ENCODE results near the gene SLC25A19. TPM values are rescaled to one million over a fixed set of nuclear protein-coding genes. Genes with fewer than 3 reads are reported as not detected.
"Not testable (repeated sequence)": the region's sequence is repeated elsewhere in the genome, so short reads cannot be mapped to it uniquely, and the experiment has no call there.

The SLC25A19 gene
- total RNA-seq, 2 donors from 2014 or later, result 8.8 to 10.2 TPM

- H3K9me3 ChIP-seq, result no peaks in the 10 kb centered on the region
- DNase-seq (ENCODE audit: low spot score), result no peak
- H3K4me1 ChIP-seq, result peaks cover 0 to 29% of the 10 kb centered on the region in 2 donors
- TF ChIP-seq, protein P1, sequence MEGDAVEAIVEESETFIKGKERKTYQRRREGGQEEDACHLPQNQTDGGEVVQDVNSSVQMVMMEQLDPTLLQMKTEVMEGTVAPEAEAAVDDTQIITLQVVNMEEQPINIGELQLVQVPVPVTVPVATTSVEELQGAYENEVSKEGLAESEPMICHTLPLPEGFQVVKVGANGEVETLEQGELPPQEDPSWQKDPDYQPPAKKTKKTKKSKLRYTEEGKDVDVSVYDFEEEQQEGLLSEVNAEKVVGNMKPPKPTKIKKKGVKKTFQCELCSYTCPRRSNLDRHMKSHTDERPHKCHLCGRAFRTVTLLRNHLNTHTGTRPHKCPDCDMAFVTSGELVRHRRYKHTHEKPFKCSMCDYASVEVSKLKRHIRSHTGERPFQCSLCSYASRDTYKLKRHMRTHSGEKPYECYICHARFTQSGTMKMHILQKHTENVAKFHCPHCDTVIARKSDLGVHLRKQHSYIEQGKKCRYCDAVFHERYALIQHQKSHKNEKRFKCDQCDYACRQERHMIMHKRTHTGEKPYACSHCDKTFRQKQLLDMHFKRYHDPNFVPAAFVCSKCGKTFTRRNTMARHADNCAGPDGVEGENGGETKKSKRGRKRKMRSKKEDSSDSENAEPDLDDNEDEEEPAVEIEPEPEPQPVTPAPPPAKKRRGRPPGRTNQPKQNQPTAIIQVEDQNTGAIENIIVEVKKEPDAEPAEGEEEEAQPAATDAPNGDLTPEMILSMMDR (IDR thresholded peaks at IDR 0.05), result no peak
- H3K4me3 ChIP-seq, result no peak overlapping the region
- no peaks in the 10 kb centered on the region for H3K27me3 ChIP-seq
- peaks cover 45% of the 10 kb centered on the region for H3K36me3 ChIP-seq
- H3K27ac ChIP-seq, result no peak overlapping the region
Measured at GRCh38 chr17:75263055-75263454, 26.2 kb downstream of the SLC25A19 start.

DNA sequence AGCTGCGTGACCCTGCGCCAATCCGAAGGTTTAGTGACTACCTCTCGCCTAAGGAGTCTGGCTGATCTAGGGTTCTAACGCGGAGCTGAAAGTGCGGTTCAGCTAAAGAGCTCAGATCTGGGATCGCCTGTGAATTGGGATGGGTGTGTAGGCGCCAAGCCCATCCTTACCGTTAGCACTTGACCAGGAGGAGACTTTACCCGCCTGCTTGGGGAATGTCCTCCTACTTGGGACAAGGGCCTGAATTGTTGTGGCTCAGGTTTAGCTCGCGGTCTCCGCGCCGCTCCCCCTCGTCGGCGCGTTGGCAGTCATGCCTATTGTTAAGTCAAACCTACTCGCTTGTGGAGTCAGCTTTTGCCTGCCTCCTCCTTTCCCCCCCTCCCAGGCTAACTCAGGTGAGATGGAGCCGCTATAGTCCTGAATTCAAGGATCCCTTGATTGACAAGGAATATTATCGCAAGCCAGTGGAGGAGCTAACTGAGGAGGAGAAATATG, 27.1 kb downstream of the SLC25A19 start:
- H3K9me3 ChIP-seq, result no peaks in the 10 kb centered on the region
- peak overlapping the region; percentile 84 to 94 for H3K27ac ChIP-seq
- peaks cover 42% of the 10 kb centered on the region for H3K36me3 ChIP-seq
- TF ChIP-seq, protein P1 (IDR thresholded peaks at IDR 0.05), result no peak
- no peaks in the 10 kb centered on the region for H3K27me3 ChIP-seq
- peak overlapping the region; percentile 91 to 93 for H3K4me3 ChIP-seq
- H3K4me1 ChIP-seq, result peaks cover 0 to 29% of the 10 kb centered on the region in 2 donors
- DNase-seq (ENCODE audit: low spot score), result no peak

DNA sequence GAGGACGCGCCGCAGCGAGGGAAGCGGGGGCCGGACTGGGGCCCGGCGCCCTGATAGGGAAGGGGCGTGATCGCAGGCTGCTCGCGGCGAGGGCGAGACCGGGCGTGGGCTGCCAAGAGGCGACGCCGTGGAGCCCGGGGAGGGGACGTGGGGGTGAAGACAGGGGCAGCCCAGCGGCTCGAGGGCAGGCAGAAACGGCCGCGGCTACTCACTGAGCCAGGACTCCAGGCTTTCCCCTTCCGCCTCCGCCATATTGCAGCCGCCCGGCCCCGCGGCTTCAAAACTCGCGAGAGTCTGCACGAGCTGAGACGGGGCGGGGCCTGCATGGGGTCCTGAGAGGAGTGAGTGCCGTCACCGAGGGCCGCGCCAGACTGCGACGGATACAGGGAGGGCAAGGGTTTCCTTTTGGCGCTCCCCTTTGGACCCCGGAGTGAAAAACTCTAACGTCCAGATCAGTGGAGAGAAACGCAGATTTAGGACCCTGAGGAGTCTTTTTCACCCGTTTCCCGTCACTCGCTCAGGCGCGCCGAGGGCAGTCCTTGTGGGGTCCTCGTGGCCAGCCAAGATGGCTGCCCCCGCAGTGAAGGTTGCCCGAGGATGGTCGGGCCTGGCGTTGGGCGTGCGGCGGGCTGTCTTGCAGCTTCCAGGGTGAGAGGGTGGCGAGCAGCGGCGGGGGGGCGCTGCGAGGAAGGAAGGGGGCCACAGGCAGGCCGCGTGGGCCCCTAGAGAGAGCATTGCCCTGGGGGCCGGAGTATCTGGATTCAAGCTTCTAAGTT, 27.7 kb downstream of the SLC25A19 start, which contains the start of the genes GGA3 and MRPS7:
Gene GGA3 (minus strand): TSS at position 271 of the 776 bp plus-strand sequence. CDS start 19 bp downstream, at position 252.
Gene MRPS7 (plus strand): TSS at position 544 of the 776 bp plus-strand sequence. CDS start 22 bp downstream, at position 566.
- TF ChIP-seq, protein P1 (IDR thresholded peaks at IDR 0.05), result peak in 1 of 2 donors; percentile 3
- Histone ChIP-seq H3K27me3 (no peaks in the 10 kb centered on the region), H3K36me3 (peaks cover 35% of the 10 kb centered on the region)

GRCh38 chr17:75260641-75261335, 28.4 kb downstream of the SLC25A19 start:
- no peaks in the 10 kb centered on the region for H3K9me3 ChIP-seq
- H3K27ac ChIP-seq, result peak overlapping the region; percentile 84 to 94
- peaks cover 0 to 29% of the 10 kb centered on the region in 2 donors for H3K4me1 ChIP-seq
- no peak for DNase-seq (ENCODE audit: low spot score)
- H3K27me3 ChIP-seq, result no peaks in the 10 kb centered on the region
- H3K36me3 ChIP-seq, result peaks cover 28% of the 10 kb centered on the region
- peak overlapping the region; percentile 91 to 93 for H3K4me3 ChIP-seq
- TF ChIP-seq, protein P1 (IDR thresholded peaks at IDR 0.05), result peak in 1 of 2 donors; percentile 16

More for the DNA sequence above, 27.7 kb downstream of the SLC25A19 start, which contains the start of the genes GGA3 and MRPS7:
- H3K4me3 ChIP-seq, result peak within 1 kb of the TSS; percentile 91 to 93
- peaks cover 0 to 29% of the 10 kb centered on the region in 2 donors for H3K4me1 ChIP-seq
- peak within 1 kb of the TSS; percentile 84 to 94 for H3K27ac ChIP-seq
- no peaks in the 10 kb centered on the region for H3K9me3 ChIP-seq
- DNase-seq (ENCODE audit: low spot score), result peak; percentile 94

- H3K27me3 ChIP-seq; DNase-seq (ENCODE audit: low spot score); H3K9me3 ChIP-seq; H3K36me3 ChIP-seq; H3K4me3 ChIP-seq; H3K27ac ChIP-seq: not testable (repeated sequence)
- H3K4me1 ChIP-seq, result peaks cover 0 to 19% of the 10 kb centered on the region in 2 donors
Measured at GRCh38 chr17:75257228-75257627, 32.0 kb downstream of the SLC25A19 start.

DNA sequence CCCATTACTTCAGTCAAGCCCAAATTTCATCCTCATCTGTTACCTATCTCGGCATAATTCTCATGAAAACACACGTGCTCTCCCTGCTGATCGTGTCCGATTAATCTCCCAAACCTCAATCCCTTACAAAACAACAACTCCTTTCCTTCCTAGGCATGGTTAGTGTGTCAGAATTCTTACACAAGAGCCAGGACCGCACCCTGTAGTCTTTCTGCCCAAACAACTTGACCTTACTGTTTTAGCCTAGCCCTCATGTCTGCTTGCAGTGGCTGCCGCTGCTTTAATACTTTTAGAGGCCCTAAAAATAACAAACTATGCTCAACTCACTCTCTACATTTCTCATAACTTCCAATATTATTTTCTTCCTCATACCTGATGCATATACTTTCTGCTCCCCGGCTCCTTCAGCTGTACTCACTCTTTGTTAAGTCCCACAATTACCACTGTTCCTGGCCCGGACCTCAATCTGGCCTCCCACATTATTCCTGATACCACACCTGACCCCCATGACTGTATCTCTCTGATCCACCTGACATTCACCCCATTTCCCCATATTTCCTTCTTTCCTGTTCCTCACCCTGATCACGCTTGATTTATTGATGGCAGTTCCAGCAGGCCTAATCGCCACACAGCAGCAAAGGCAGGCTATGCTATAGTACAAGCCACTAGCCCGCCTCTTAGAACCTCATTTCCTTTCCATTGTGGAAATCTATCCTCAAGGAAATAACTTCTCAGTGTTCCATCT, 33.1 kb downstream of the SLC25A19 start:
- H3K4me1 ChIP-seq, result peaks cover 0 to 18% of the 10 kb centered on the region in 2 donors
- not testable (repeated sequence) for H3K27me3 ChIP-seq; H3K4me3 ChIP-seq; H3K9me3 ChIP-seq; H3K36me3 ChIP-seq; DNase-seq (ENCODE audit: low spot score)
- peak overlapping the region in 1 of 2 donors; percentile 51 for H3K27ac ChIP-seq

Data from right atrium auricular region (tissue), 2 donors.